OCI-LY7 (cell line): ENCODE data around the gene VTI1A. TPM values are rescaled to one million over a fixed set of nuclear protein-coding genes. Genes with fewer than 3 reads are reported as not detected.

Experiments used
- BruUV-seq: library from RNA; stranded (reverse); fragments of 400-500 nt; replicated peaks from 2 replicates; lab custom pipeline; 2021; lab: Mats Ljungman, UMichigan
- CTCF ChIA-PET: fragments of 300-600 bp; sonication (Branson Sonifier 250); formaldehyde crosslinking; loops from one replicate; lab custom pipeline; 2022; ENCODE audit warnings: antibody characterized with exemption; ENCODE audit not compliant: unreplicated experiment; lab: Charles Lee
- POLR2A ChIA-PET: fragments of 300-600 bp; sonication (Branson Sonifier 250); formaldehyde crosslinking; loops from one replicate; lab custom pipeline; 2022; ENCODE audit warnings: antibody characterized with exemption; lab: Charles Lee
- DNase-seq: peaks from one replicate; pipeline ENCODE4 v3.0.0-alpha.2; 2015; ENCODE audit warnings: low spot score
- H2AFZ ChIP-seq: fragments of 200-600 bp; sonication (generic), shearing (Covaris generic); 2 replicates; pipeline ENCODE4 v1.6.1; 2014; ENCODE audit warnings: mild to moderate bottlenecking, antibody characterized with exemption, low read length, moderate library complexity
- H3K27ac ChIP-seq: fragments of 200-600 bp; sonication (generic); 2 replicates; pipeline ENCODE4 v1.5.1; 2014; ENCODE audit warnings: mixed run types, low read depth, mild to moderate bottlenecking, moderate library complexity, low read length, inconsistent platforms; ENCODE audit not compliant: poor library complexity, severe bottlenecking
- H3K36me3 ChIP-seq: fragments of 200-600 bp; sonication (generic); 2 replicates; pipeline ENCODE4 v1.6.1; 2014; ENCODE audit warnings: mild to moderate bottlenecking, antibody characterized with exemption, low read length, moderate library complexity, mixed read lengths; ENCODE audit not compliant: insufficient read depth
- H3K4me1 ChIP-seq: fragments of 200-600 bp; sonication (generic); 2 replicates; pipeline ENCODE4 v1.5.1; 2014; ENCODE audit warnings: mild to moderate bottlenecking, low read length; ENCODE audit not compliant: insufficient read depth, poor library complexity, severe bottlenecking
- H3K4me2 ChIP-seq: fragments of 200-600 bp; sonication (generic); 2 replicates; pipeline ENCODE4 v1.6.1; 2014; ENCODE audit warnings: mild to moderate bottlenecking, low read length
- H3K4me3 ChIP-seq: fragments of 200-600 bp; sonication (generic); 2 replicates; pipeline ENCODE4 v1.5.1; 2014; ENCODE audit warnings: mild to moderate bottlenecking, low read depth, low read length; ENCODE audit not compliant: poor library complexity, severe bottlenecking
- H3K79me2 ChIP-seq: fragments of 200-600 bp; sonication (generic); 2 replicates; pipeline ENCODE4 v1.6.1; 2016; ENCODE audit warnings: low read depth, mild to moderate bottlenecking, low read length, moderate library complexity, mixed read lengths; ENCODE audit not compliant: insufficient read depth
- H3K9me2 ChIP-seq: fragments of 200-600 bp; sonication (generic); 2 replicates; pipeline ENCODE4 v1.6.1; 2016; ENCODE audit warnings: mild to moderate bottlenecking, low read length, mixed read lengths; ENCODE audit not compliant: insufficient read depth
- H3K9me3 ChIP-seq: fragments of 200-600 bp; sonication (generic); 2 replicates; pipeline ENCODE4 v1.6.1; 2014; ENCODE audit warnings: mild to moderate bottlenecking, mixed run types, low read length, mixed read lengths
- H4K20me1 ChIP-seq: fragments of 200-600 bp; sonication (generic); 2 replicates; pipeline ENCODE4 v1.6.1; 2014; ENCODE audit warnings: mild to moderate bottlenecking, antibody characterized with exemption, low read length, moderate library complexity, mixed read lengths; ENCODE audit not compliant: insufficient read depth
- CTCF ChIP-seq: fragments of 200-600 bp; sonication (generic); conservative IDR thresholded peaks from 2 replicates; pipeline ENCODE4 v1.5.1; 2014; ENCODE audit warnings: mild to moderate bottlenecking, antibody characterized with exemption, low read length, moderate library complexity, mixed read lengths
- EZH2phosphoT487 ChIP-seq: fragments of 200-600 bp; sonication (generic); IDR thresholded peaks from 2 replicates; pipeline ENCODE4 v1.6.1; 2018; ENCODE audit warnings: low read depth, borderline replicate concordance, mild to moderate bottlenecking, mixed run types, antibody characterized with exemption, low read length, moderate library complexity, mixed read lengths
- intact Hi-C: fragments of 100-400 bp; cut with micrococcal nuclease; formaldehyde crosslinking; loops from one replicate; pipeline ENCODE4 v1.10.0; 2022; ENCODE audit not compliant: unreplicated experiment
- total RNA-seq, 2 experiments: library from RNA; depleted of rRNA in 1 of 2; stranded (reverse); fragments of >200 nt in 1 of 2; shearing (Covaris generic) in 1 of 2; gene quantifications; 2 replicates each; pipeline ENCODE4 v1.2.3, GENCODE V29; 2014 to 2022

VTI1A gene
- total RNA-seq, 2 experiments from 2014 or later: 39.4 to 45.2 TPM

- Histone ChIP-seq H3K27ac (no peak overlapping the region), H3K4me1 (no peaks in the 10 kb centered on the region), H3K4me3 (no peak overlapping the region), H3K4me2 (no peak overlapping the region), H3K9me3 (no peaks in the 10 kb centered on the region), H4K20me1 (no peaks in the 10 kb centered on the region), H3K36me3 (no peaks in the 10 kb centered on the region), H2AFZ (no peak overlapping the region), H3K79me2 (no peaks in the 10 kb centered on the region), H3K9me2 (no peaks in the 10 kb centered on the region)
- intact Hi-C loops: no loop called here
- no peak for DNase-seq
- BruUV-seq: no TSS peak
- CTCF ChIA-PET: no interaction called here
- POLR2A ChIA-PET: no interaction called here
- TF ChIP-seq CTCF (no peak), EZH2phosphoT487 (no peak)
These were observed 307.0 kb downstream of the VTI1A start for GRCh38 chr10:112753961-112754411.

- ChIA-PET CTCF (no interaction called here), POLR2A (interaction anchor here (0.6 to 0.8 kb wide), 2 partner anchors 181 to 636 kb away, joined by 3 read pairs; no protein-coding TSS in a partner anchor)
- Histone ChIP-seq H3K9me3 (no peaks in the 10 kb centered on the region), H3K4me3 (no peak overlapping the region), H3K9me2 (no peaks in the 10 kb centered on the region), H4K20me1 (no peaks in the 10 kb centered on the region), H3K27ac (no peak overlapping the region), H3K36me3 (no peaks in the 10 kb centered on the region), H2AFZ (no peak overlapping the region), H3K4me1 (no peaks in the 10 kb centered on the region), H3K79me2 (no peaks in the 10 kb centered on the region), H3K4me2 (no peak overlapping the region)
- no peak for DNase-seq
- intact Hi-C loops: no loop called here
- TF ChIP-seq EZH2phosphoT487 (no peak), CTCF (no peak)
- BruUV-seq: no TSS peak
These were observed 308.6 kb downstream of the VTI1A start for GRCh38 chr10:112755446-112756234.

- ChIA-PET CTCF (no interaction called here), POLR2A (interaction anchor here (0.6 to 0.8 kb wide), 3 partner anchors 180 to 823 kb away, joined by 3 read pairs; no protein-coding TSS in a partner anchor)
- H3K36me3 ChIP-seq: no peaks in the 10 kb centered on the region
- H3K4me1 ChIP-seq: no peaks in the 10 kb centered on the region
- no peaks in the 10 kb centered on the region for H3K9me3 ChIP-seq
- no peak overlapping the region for H3K4me2 ChIP-seq
- H3K4me3 ChIP-seq: no peak overlapping the region
- H3K27ac ChIP-seq: no peak overlapping the region
- no peak for DNase-seq
- no peaks in the 10 kb centered on the region for H4K20me1 ChIP-seq
- no peak overlapping the region for H2AFZ ChIP-seq
- TF ChIP-seq CTCF (no peak), EZH2phosphoT487 (no peak)
- no peaks in the 10 kb centered on the region for H3K79me2 ChIP-seq
- intact Hi-C loops: no loop called here
- no peaks in the 10 kb centered on the region for H3K9me2 ChIP-seq
- no TSS peak for BruUV-seq
These were observed 309.2 kb downstream of the VTI1A start for GRCh38 chr10:112756235-112756527.
